H9 (cell line): ENCODE measurements around the gene TEX261. TPM values are rescaled to one million over a fixed set of nuclear protein-coding genes. Genes with fewer than 3 reads are reported as not detected.
A peak's percentile ranks its signal among the peaks of the same experiment; 100 is the strongest.

Experiments
- DNase-seq: peaks from one replicate; pipeline ENCODE4 v3.0.0-alpha.2; 2017
- H2AFZ ChIP-seq: one replicate; pipeline ENCODE4 v1.6.1; 2013; ENCODE audit warnings: mild to moderate bottlenecking, low read length, control low read depth, moderate library complexity
- H2AK5ac ChIP-seq: 2 replicates; pipeline ENCODE4 v1.6.1; 2013; ENCODE audit warnings: low read length, control low read depth, mixed read lengths; ENCODE audit not compliant: insufficient read length
- H2BK120ac ChIP-seq: one replicate; pipeline ENCODE4 v1.6.1; 2013; ENCODE audit warnings: low read depth, mild to moderate bottlenecking, low read length, control low read depth, inconsistent platforms; ENCODE audit not compliant: poor library complexity, severe bottlenecking
- H2BK12ac ChIP-seq: 2 replicates; pipeline ENCODE4 v1.6.1; 2013; ENCODE audit warnings: low read length, control low read depth, mixed read lengths, low read depth; ENCODE audit not compliant: insufficient read length
- H2BK15ac ChIP-seq: 2 replicates; pipeline ENCODE4 v1.6.1; 2013; ENCODE audit warnings: low read depth, low read length, control low read depth
- H2BK20ac ChIP-seq: one replicate; pipeline ENCODE4 v1.6.1; 2013; ENCODE audit warnings: low read depth, mild to moderate bottlenecking, low read length, control low read depth, inconsistent platforms; ENCODE audit not compliant: poor library complexity, severe bottlenecking
- H2BK5ac ChIP-seq: 2 replicates; pipeline ENCODE4 v1.6.1; 2013; ENCODE audit warnings: low read length, control low read depth, mixed read lengths; ENCODE audit not compliant: insufficient read length
- H3K14ac ChIP-seq: 2 replicates; pipeline ENCODE4 v1.6.1; 2013; ENCODE audit warnings: low read length, control low read depth; ENCODE audit not compliant: insufficient read depth
- H3K18ac ChIP-seq: 2 replicates; pipeline ENCODE4 v1.6.1; 2013; ENCODE audit warnings: low read depth, mild to moderate bottlenecking, mixed read lengths, low read length, control low read depth; ENCODE audit not compliant: insufficient read length
- H3K23ac ChIP-seq: 2 replicates; pipeline ENCODE4 v1.6.1; 2013; ENCODE audit warnings: low read length, control low read depth, mixed read lengths, low read depth; ENCODE audit not compliant: insufficient read length
- H3K23me2 ChIP-seq: 2 replicates; pipeline ENCODE4 v1.6.1; 2013; ENCODE audit warnings: low read depth, mild to moderate bottlenecking, mixed read lengths, low read length, control low read depth; ENCODE audit not compliant: insufficient read length, poor library complexity, severe bottlenecking
- H3K27ac ChIP-seq: 2 replicates; pipeline ENCODE4 v1.5.1; 2013; ENCODE audit warnings: low read length, control low read depth, mixed read lengths, low read depth; ENCODE audit not compliant: insufficient read length
- H3K27me3 ChIP-seq: 2 replicates; pipeline ENCODE4 v1.6.1; 2013; ENCODE audit warnings: low read length, control low read depth, inconsistent platforms; ENCODE audit not compliant: insufficient read depth
- H3K4ac ChIP-seq: 2 replicates; pipeline ENCODE4 v1.6.1; 2013; ENCODE audit warnings: low read depth, mild to moderate bottlenecking, control low read depth, inconsistent platforms, low read length, moderate library complexity
- H3K4me1 ChIP-seq: 2 replicates; pipeline ENCODE4 v1.6.1; 2013; ENCODE audit warnings: low read length, control low read depth, inconsistent platforms; ENCODE audit not compliant: insufficient read depth
- H3K4me2 ChIP-seq: 2 replicates; pipeline ENCODE4 v1.6.1; 2013; ENCODE audit warnings: low read length, control low read depth, mixed read lengths; ENCODE audit not compliant: insufficient read length, insufficient read depth
- H3K56ac ChIP-seq: 2 replicates; pipeline ENCODE4 v1.6.1; 2013; ENCODE audit warnings: low read depth, mild to moderate bottlenecking, mixed read lengths, low read length, control low read depth; ENCODE audit not compliant: insufficient read length
- H3K79me1 ChIP-seq: 2 replicates; pipeline ENCODE4 v1.6.1; 2013; ENCODE audit warnings: low read depth, mild to moderate bottlenecking, moderate library complexity, low read length, control low read depth, inconsistent platforms; ENCODE audit not compliant: insufficient read depth, poor library complexity, severe bottlenecking
- H3K79me2 ChIP-seq: 2 replicates; pipeline ENCODE4 v1.6.1; 2013; ENCODE audit warnings: low read length, control low read depth, inconsistent platforms; ENCODE audit not compliant: insufficient read depth
- H3K9ac ChIP-seq: 2 replicates; pipeline ENCODE4 v1.6.1; 2013; ENCODE audit warnings: low read length, control low read depth, mixed read lengths; ENCODE audit not compliant: insufficient read length; ENCODE audit errors: extremely low read depth
- H3K9me3 ChIP-seq: one replicate; pipeline ENCODE4 v1.6.1; 2013; ENCODE audit warnings: low read depth, low read length, inconsistent platforms; ENCODE audit not compliant: control insufficient read depth
- H3T11ph ChIP-seq: one replicate; pipeline ENCODE4 v1.6.1; 2013; ENCODE audit warnings: mild to moderate bottlenecking, low read length, control low read depth, inconsistent platforms
- H4K20me1 ChIP-seq: one replicate; pipeline ENCODE4 v1.6.1; 2013; ENCODE audit not compliant: control insufficient read depth, insufficient read length, insufficient read depth
- H4K5ac ChIP-seq: 2 replicates; pipeline ENCODE4 v1.6.1; 2013; ENCODE audit warnings: low read depth, mild to moderate bottlenecking, mixed read lengths, low read length, control low read depth; ENCODE audit not compliant: insufficient read length
- H4K8ac ChIP-seq: replicated peaks from 2 replicates; pipeline ENCODE4 v1.6.1; 2013; ENCODE audit warnings: low read length, control low read depth, mixed read lengths, low read depth; ENCODE audit not compliant: insufficient read length
- H4K91ac ChIP-seq: 2 replicates; pipeline ENCODE4 v1.6.1; 2013; ENCODE audit warnings: low read depth, mild to moderate bottlenecking, moderate library complexity, mixed read lengths, low read length, control low read depth; ENCODE audit not compliant: insufficient read length
- H3K27ac Mint-ChIP-seq, 3 experiments: 2 replicates in 2 of 3; 3 replicates in 1 of 3; pipeline ENCODE4 v1.8.0; 2020 to 2021; ENCODE audit warnings: mixed read lengths in 3 of 3, mild to moderate bottlenecking in 1 of 3, moderate library complexity in 1 of 3
- H3K27me3 Mint-ChIP-seq: 2 replicates; pipeline ENCODE4 v1.8.0; 2021; ENCODE audit warnings: low read depth, mild to moderate bottlenecking, moderate library complexity, mixed read lengths
- H3K36me3 Mint-ChIP-seq, 3 experiments: 2 replicates in 2 of 3; 3 replicates in 1 of 3; pipeline ENCODE4 v1.8.0; 2020 to 2021; ENCODE audit warnings: low read depth in 3 of 3, mixed read lengths in 3 of 3; ENCODE audit not compliant: insufficient read depth in 1 of 3
- H3K4me1 Mint-ChIP-seq, 2 experiments: 2 replicates each; pipeline ENCODE4 v1.8.0; 2020; ENCODE audit warnings: mixed read lengths in 2 of 2
- H3K4me3 Mint-ChIP-seq, 2 experiments: 2 replicates in 1 of 2; 3 replicates in 1 of 2; pipeline ENCODE4 v1.8.0; 2020 to 2021; ENCODE audit warnings: mild to moderate bottlenecking in 2 of 2, mixed read lengths in 2 of 2, moderate library complexity in 1 of 2
- H3K9me3 Mint-ChIP-seq, 2 experiments: 2 replicates in 1 of 2; 3 replicates in 1 of 2; pipeline ENCODE4 v1.8.0; 2020; ENCODE audit warnings: mild to moderate bottlenecking in 2 of 2, mixed read lengths in 2 of 2, moderate library complexity in 1 of 2
- CTCF ChIP-seq: fragments of 200-600 bp; sonication (generic); conservative IDR thresholded peaks from 3 replicates; pipeline ENCODE4 v1.8.0; 2021; ENCODE audit warnings: antibody characterized with exemption, mild to moderate bottlenecking
- WGBS: extraction: QIAGEN DNeasy Blood & Tissue Kit; methylation state at CpG from one replicate; pipeline ENCODE4 v1.1.7; 2013; ENCODE audit warnings: missing lambda C conversion rate, low lambda C conversion rate, mixed read lengths; ENCODE audit not compliant: insufficient read length; ENCODE audit errors: extremely low coverage; 5-methylcytosine and 5-hydroxymethylcytosine counted together
- total RNA-seq: library from RNA; stranded (reverse); gene quantifications from 2 replicates; pipeline ENCODE4 v1.2.1, GENCODE V29; 2021

The TEX261 gene
- total RNA-seq, 1 experiment from 2014 or later = 19.2 TPM

- Histone ChIP-seq H3K9ac (no peak overlapping the region), H3K4me2 (no peak overlapping the region)
- peaks cover 24 to 30% of the 10 kb centered on the region in 2 experiments for H3K4me1 Mint-ChIP-seq
These were observed 47.0 kb downstream of the TEX261 start for GRCh38 chr2:70947556-70948184.

More at GRCh38 chr2:70947556-70948184, 47.0 kb downstream of the TEX261 start:
- Histone ChIP-seq H4K5ac (no peak overlapping the region), H3K56ac (no peak overlapping the region), H4K91ac (no peak overlapping the region), H2BK15ac (no peak overlapping the region), H2BK20ac (no peak overlapping the region), H3K4me1 (no peaks in the 10 kb centered on the region), H3K23ac (no peak overlapping the region), H3K4ac (no peak overlapping the region), H2BK5ac (no peak overlapping the region), H4K8ac (no peak overlapping the region), H2AK5ac (no peak overlapping the region), H2BK12ac (no peak overlapping the region), H3K27ac (no peak overlapping the region), H4K20me1 (no peaks in the 10 kb centered on the region), H3K9me3 (no peaks in the 10 kb centered on the region), H3K23me2 (no peaks in the 10 kb centered on the region), H3K79me2 (no peaks in the 10 kb centered on the region), H3K79me1 (no peaks in the 10 kb centered on the region), H3T11ph (no peak overlapping the region), H3K18ac (no peak overlapping the region), H3K14ac (no peak overlapping the region), H3K27me3 (peaks cover 12% of the 10 kb centered on the region; the same call in 1 of the 2 replicates), H2BK120ac (no peak overlapping the region), H2AFZ (no peak overlapping the region)
- no CpG with 5 or more reads among the region's 11 CpGs for WGBS
- Mint-ChIP-seq H3K27me3 (peaks cover 83% of the 10 kb centered on the region), H3K9me3 (no peaks in the 10 kb centered on the region; a peak in 1 of 5 replicates), H3K4me3 (peak overlapping the region in 1 of 2 experiments; percentile 69; a peak in 2 of 5 replicates), H3K27ac (no peak overlapping the region), H3K36me3 (no peaks in the 10 kb centered on the region; a peak in 1 of 7 replicates)
- TF ChIP-seq CTCF = no peak
- DNase-seq = peak; percentile 45
